ENCODE measurements around the gene CRIM1.

GRCh38 chr2:36381993-36382392 is 26.4 kb downstream of the CRIM1 start:
- no peak for TF ChIP-seq POLR2A (IDR thresholded peaks at IDR 0.05)
- no peak for TF ChIP-seq CTCF (IDR thresholded peaks at IDR 0.05)
- no peak for TF ChIP-seq EP300 (IDR thresholded peaks at IDR 0.05)

Measured in tibial nerve (tissue), 4 donors.